Esophagus muscularis mucosa (tissue), 4 donors: ENCODE measurements around the gene CYP21A2.

Experiments used
- CTCF ChIP-seq, 3 experiments: fragments of 200-600 bp in 2 of 3; fragments of 450-650 bp in 1 of 3; sonication (generic) in 2 of 3; IDR thresholded peaks; one replicate each; pipeline ENCODE4 v1.5.1; 2017 to 2019; ENCODE audit warnings: antibody characterized with exemption in 3 of 3, mild to moderate bottlenecking in 2 of 3, moderate library complexity in 1 of 3
- EP300 ChIP-seq: sonication (generic); formaldehyde crosslinking; IDR thresholded peaks from one replicate; pipeline ENCODE4 v1.6.1; 2017; ENCODE audit warnings: antibody characterized with exemption
- POLR2A ChIP-seq: fragments of 450-650 bp; IDR thresholded peaks from one replicate; pipeline ENCODE4 v1.6.1; 2017; ENCODE audit warnings: antibody characterized with exemption, moderate library complexity, mild to moderate bottlenecking, low read depth

DNA sequence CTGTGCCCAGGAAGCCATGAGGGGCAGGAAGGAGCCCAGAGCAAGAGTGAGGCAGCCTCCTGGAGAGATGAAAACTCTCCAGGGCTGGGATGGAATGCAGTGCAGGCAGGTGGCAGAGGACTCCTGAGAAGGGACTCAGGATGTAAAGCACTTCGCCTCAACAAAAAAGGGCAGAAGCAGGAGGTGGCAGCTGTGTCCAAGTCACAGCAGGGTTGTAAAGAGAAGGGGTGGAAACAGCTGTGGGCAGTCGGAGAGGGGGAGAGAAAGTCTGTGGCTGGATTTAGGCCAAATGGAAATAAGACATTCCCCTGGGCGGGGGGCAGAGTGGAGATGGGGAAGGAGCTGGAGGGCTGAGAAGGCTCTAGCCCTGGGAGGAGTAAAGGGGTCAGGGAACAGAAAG lies 34.9 kb downstream of the CYP21A2 start:
- TF ChIP-seq CTCF (IDR thresholded peaks at IDR 0.05) = no peak
- no peak for TF ChIP-seq POLR2A
- TF ChIP-seq EP300 = no peak
